Fibroblast of the aortic adventitia (primary cell): Measurements from ENCODE around the gene ACY1. TPM values are rescaled to one million over a fixed set of nuclear protein-coding genes. Genes with fewer than 3 reads are reported as not detected.

Experiments used
- DNase-seq: peaks from one replicate; pipeline ENCODE4 v3.0.0-alpha.2; 2010; ENCODE audit warnings: low read depth
- H3K4me3 ChIP-seq: 2 replicates; pipeline ENCODE4 v1.5.1; 2011; ENCODE audit warnings: low read depth, mild to moderate bottlenecking, control low read depth, low read length, moderate library complexity
- total RNA-seq: library from RNA; depleted of rRNA; stranded (reverse); fragments of >200 nt; gene quantifications from 2 replicates; pipeline ENCODE4 v1.2.3, GENCODE V29; 2012; ENCODE audit warnings: low replicate concordance
- TF ChIP-seq, protein P1 (sequence below): IDR thresholded peaks from 2 replicates; pipeline ENCODE4 v1.5.1; 2011; ENCODE audit warnings: mild to moderate bottlenecking, low read length, control low read depth, inconsistent platforms; ENCODE audit not compliant: insufficient read depth

ACY1 gene
- total RNA-seq, 1 donor: 26.7 TPM

DNA sequence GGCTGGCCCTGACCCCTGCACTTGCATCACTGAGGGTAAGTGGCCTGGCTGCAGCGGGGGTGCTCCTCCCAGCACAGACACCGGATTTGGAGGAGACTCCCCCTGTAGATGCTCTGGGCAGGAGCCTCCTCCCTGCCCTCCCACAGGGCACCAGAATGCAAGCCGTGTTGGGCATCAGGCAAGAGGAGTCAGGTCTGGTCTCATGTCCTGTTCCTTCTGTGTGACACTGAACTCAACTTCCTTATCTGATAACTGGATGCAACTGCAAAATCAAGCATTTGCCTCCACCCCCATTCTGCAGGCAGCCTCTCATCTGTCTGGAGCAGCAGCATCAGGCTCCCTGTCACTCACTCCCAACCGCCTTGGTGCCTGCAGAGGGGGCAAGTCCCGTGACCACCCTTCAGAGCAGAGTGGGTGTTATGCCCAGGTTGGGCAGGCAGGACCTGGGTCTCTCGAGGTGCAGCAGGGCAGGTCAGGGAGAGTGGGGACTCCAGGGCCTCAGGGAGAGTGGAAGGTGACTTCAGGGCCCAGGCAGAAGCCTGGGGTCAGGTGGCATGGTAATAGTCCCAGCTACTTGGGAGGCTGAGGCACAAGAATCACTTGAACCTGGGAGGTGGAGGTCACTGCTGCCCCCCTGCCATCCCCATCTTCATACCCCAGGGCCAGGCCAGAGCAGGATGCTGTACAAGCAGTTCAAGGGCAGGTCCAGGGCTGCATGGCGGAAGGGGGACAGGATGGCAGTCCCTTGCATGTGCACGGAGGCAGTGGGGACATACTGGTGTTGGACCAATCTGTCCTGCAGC, 22.9 kb downstream of the ACY1 start:
- no peak overlapping the region for H3K4me3 ChIP-seq
- TF ChIP-seq, protein P1, sequence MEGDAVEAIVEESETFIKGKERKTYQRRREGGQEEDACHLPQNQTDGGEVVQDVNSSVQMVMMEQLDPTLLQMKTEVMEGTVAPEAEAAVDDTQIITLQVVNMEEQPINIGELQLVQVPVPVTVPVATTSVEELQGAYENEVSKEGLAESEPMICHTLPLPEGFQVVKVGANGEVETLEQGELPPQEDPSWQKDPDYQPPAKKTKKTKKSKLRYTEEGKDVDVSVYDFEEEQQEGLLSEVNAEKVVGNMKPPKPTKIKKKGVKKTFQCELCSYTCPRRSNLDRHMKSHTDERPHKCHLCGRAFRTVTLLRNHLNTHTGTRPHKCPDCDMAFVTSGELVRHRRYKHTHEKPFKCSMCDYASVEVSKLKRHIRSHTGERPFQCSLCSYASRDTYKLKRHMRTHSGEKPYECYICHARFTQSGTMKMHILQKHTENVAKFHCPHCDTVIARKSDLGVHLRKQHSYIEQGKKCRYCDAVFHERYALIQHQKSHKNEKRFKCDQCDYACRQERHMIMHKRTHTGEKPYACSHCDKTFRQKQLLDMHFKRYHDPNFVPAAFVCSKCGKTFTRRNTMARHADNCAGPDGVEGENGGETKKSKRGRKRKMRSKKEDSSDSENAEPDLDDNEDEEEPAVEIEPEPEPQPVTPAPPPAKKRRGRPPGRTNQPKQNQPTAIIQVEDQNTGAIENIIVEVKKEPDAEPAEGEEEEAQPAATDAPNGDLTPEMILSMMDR: no peak
- DNase-seq: no peak

GRCh38 chr3:52006820-52007133, 23.4 kb downstream of the ACY1 start:
- TF ChIP-seq, protein P1: no peak
- H3K4me3 ChIP-seq: no peak overlapping the region
- DNase-seq: no peak

DNA sequence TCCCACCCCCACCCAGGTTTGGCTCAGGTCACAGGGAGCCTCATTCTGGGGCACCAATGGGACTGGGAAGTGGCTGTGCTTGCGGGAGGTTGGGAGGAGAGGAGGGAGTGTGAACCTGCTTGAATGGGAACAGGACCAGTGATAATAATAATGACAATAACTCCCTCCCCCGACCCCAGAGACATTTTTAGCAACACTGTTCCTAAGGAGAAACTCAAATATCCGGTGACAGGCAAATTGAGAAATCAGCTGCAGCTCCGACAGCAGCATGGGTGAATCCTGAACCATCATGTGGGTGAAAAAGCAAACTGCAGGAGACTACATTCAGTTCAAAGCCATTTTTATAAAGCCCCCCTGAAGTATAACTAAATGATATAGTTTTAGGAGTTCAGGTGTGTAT, 24.0 kb downstream of the ACY1 start:
- TF ChIP-seq, protein P1: no peak
- no peak for DNase-seq
- H3K4me3 ChIP-seq: no peak overlapping the region

GRCh38 chr3:52010431-52010830, 27.1 kb downstream of the ACY1 start:
- no peak overlapping the region for H3K4me3 ChIP-seq
- TF ChIP-seq, protein P1: no peak
- no peak for DNase-seq

GRCh38 chr3:52012699-52013098, 29.4 kb downstream of the ACY1 start:
- no peak for DNase-seq
- no peak overlapping the region for H3K4me3 ChIP-seq
- TF ChIP-seq, protein P1: no peak

GRCh38 chr3:52013802-52014598, 30.7 kb downstream of the ACY1 start:
- no peak for DNase-seq
- TF ChIP-seq, protein P1: no peak
- no peak overlapping the region for H3K4me3 ChIP-seq
